DOHH2 (cell line): ENCODE data around the gene RAD9B.

Experiments used
- EZH2phosphoT487 ChIP-seq: fragments of 200-600 bp; sonication (generic); IDR thresholded peaks from 2 replicates; pipeline ENCODE4 v1.6.1; 2017; ENCODE audit warnings: borderline replicate concordance, mild to moderate bottlenecking, antibody characterized with exemption, low read length, moderate library complexity, mixed read lengths
- TF ChIP-seq, protein P1 (sequence below): fragments of 200-600 bp; sonication (generic); IDR thresholded peaks from one replicate; pipeline ENCODE4 v1.5.1; 2014; ENCODE audit warnings: antibody characterized with exemption, mild to moderate bottlenecking, low read depth, low read length; ENCODE audit not compliant: poor library complexity, severe bottlenecking

DNA sequence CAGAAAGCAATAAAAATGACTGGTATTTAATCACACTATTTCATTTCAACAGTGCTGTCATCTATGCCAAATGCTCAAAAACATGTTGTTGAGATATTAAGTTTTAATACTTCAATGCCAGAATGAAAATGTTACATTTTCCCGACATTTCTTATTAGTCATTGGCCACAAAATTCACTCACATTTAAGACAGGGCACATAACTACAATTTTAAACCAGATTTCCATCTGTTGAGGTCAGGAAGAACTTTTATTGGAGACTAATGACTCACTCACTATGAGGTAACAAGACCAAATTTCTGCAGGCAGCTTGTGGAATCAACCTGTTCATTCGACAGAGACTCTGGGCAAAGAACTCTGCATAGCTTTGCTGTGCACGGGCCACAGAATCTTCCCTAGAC is 44.2 kb downstream of the RAD9B start:
- TF ChIP-seq, protein P1, sequence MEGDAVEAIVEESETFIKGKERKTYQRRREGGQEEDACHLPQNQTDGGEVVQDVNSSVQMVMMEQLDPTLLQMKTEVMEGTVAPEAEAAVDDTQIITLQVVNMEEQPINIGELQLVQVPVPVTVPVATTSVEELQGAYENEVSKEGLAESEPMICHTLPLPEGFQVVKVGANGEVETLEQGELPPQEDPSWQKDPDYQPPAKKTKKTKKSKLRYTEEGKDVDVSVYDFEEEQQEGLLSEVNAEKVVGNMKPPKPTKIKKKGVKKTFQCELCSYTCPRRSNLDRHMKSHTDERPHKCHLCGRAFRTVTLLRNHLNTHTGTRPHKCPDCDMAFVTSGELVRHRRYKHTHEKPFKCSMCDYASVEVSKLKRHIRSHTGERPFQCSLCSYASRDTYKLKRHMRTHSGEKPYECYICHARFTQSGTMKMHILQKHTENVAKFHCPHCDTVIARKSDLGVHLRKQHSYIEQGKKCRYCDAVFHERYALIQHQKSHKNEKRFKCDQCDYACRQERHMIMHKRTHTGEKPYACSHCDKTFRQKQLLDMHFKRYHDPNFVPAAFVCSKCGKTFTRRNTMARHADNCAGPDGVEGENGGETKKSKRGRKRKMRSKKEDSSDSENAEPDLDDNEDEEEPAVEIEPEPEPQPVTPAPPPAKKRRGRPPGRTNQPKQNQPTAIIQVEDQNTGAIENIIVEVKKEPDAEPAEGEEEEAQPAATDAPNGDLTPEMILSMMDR, result no peak
- no peak for TF ChIP-seq EZH2phosphoT487
